ENCODE measurements around the gene GMPS. TPM values are rescaled to one million over a fixed set of nuclear protein-coding genes. Genes with fewer than 3 reads are reported as not detected.

GMPS gene
- total and polyA plus RNA-seq, 2 of the 13 experiments (the other 11 are each of a cell fraction or from before 2014, with no cell fraction given) = 29.6 to 85.5 TPM

GRCh38 chr3:155870133-155870944 is at the start of gene GMPS (continued):
- no peak for TF ChIP-seq FOXJ3 (CRISPR knock-in tag; IDR thresholded peaks at IDR 0.05; ENCODE audit: borderline replicate concordance)
- no peak for TF ChIP-seq KMT2B (CRISPR knock-in tag; IDR thresholded peaks at IDR 0.05)
- TF ChIP-seq KDM5A (IDR thresholded peaks at IDR 0.05; ENCODE audit: borderline replicate concordance, low read length) = peak; percentile 55; the same call in 1 of the 2 replicates
- no peak for TF ChIP-seq NBN (conservative IDR thresholded peaks at IDR 0.05)
- no peak for TF ChIP-seq ZFP36L2 (CRISPR knock-in tag; IDR thresholded peaks at IDR 0.05)
- TF ChIP-seq XBP1 (CRISPR knock-in tag; IDR thresholded peaks at IDR 0.05) = no peak
- TF ChIP-seq, protein P1, sequence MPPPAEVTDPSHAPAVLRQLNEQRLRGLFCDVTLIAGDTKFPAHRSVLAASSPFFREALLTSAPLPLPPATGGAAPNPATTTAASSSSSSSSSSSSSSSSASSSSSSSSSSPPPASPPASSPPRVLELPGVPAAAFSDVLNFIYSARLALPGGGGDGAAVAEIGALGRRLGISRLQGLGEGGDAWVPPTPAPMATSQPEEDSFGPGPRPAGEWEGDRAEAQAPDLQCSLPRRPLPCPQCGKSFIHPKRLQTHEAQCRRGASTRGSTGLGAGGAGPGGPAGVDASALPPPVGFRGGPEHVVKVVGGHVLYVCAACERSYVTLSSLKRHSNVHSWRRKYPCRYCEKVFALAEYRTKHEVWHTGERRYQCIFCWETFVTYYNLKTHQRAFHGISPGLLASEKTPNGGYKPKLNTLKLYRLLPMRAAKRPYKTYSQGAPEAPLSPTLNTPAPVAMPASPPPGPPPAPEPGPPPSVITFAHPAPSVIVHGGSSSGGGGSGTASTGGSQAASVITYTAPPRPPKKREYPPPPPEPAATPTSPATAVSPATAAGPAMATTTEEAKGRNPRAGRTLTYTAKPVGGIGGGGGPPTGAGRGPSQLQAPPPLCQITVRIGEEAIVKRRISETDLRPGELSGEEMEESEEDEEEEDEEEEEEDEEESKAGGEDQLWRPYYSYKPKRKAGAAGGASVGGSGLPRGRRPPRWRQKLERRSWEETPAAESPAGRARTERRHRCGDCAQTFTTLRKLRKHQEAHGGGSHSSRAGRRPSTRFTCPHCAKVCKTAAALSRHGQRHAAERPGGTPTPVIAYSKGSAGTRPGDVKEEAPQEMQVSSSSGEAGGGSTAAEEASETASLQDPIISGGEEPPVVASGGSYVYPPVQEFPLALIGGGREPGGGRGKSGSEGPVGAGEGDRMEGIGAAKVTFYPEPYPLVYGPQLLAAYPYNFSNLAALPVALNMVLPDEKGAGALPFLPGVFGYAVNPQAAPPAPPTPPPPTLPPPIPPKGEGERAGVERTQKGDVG (CRISPR knock-in tag; IDR thresholded peaks at IDR 0.05; ENCODE audit: borderline replicate concordance) = 0 out of 2 replicates have a peak, but pooled peaks have one; percentile 22
- no peak for TF ChIP-seq ZNF326 (CRISPR knock-in tag; IDR thresholded peaks at IDR 0.05; ENCODE audit: borderline replicate concordance)
- TF ChIP-seq ZFP36L1 (CRISPR knock-in tag; IDR thresholded peaks at IDR 0.05) = no peak
- TF ChIP-seq PRDM4 (CRISPR knock-in tag; IDR thresholded peaks at IDR 0.05; ENCODE audit: borderline replicate concordance) = no peak
- TF ChIP-seq CBFB (CRISPR knock-in tag; IDR thresholded peaks at IDR 0.05) = 0 out of 2 replicates have a peak, but pooled peaks have one; percentile 28
- TF ChIP-seq NR2F1 (CRISPR knock-in tag; IDR thresholded peaks at IDR 0.05) = no peak
- 0 out of 2 replicates have a peak, but pooled peaks have one; percentile 22 for TF ChIP-seq PHF21A (CRISPR knock-in tag; IDR thresholded peaks at IDR 0.05)
- TF ChIP-seq, protein P2, sequence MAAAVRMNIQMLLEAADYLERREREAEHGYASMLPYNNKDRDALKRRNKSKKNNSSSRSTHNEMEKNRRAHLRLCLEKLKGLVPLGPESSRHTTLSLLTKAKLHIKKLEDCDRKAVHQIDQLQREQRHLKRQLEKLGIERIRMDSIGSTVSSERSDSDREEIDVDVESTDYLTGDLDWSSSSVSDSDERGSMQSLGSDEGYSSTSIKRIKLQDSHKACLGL (CRISPR knock-in tag; IDR thresholded peaks at IDR 0.05) = peak; percentile 71
- no peak for TF ChIP-seq HMG20B (CRISPR knock-in tag; conservative IDR thresholded peaks at IDR 0.05)
- TF ChIP-seq ZNF562 (CRISPR knock-in tag; IDR thresholded peaks at IDR 0.05; ENCODE audit: borderline replicate concordance) = no peak
- TF ChIP-seq ARID3A (IDR thresholded peaks at IDR 0.05; ENCODE audit: low read depth, low read length) = no peak
- TF ChIP-seq ZNF704 (CRISPR knock-in tag; IDR thresholded peaks at IDR 0.05; ENCODE audit: borderline replicate concordance) = 0 out of 2 replicates have a peak, but pooled peaks have one; percentile 38
- TF ChIP-seq CC2D1A (CRISPR knock-in tag; IDR thresholded peaks at IDR 0.05) = no peak
